ENCODE results near the gene PLEK. TPM values are rescaled to one million over a fixed set of nuclear protein-coding genes. Genes with fewer than 3 reads are reported as not detected.

Gene PLEK
- total RNA-seq, 1 experiment from 2014 or later = 0.13 TPM

GRCh38 chr2:68404893-68405799, 40.1 kb downstream of the PLEK start:
- TF ChIP-seq SIN3A (IDR thresholded peaks at IDR 0.05; ENCODE audit: borderline replicate concordance, insufficient read depth, low read depth, low read length) = no peak
- TF ChIP-seq REST (IDR thresholded peaks at IDR 0.05; ENCODE audit: insufficient read depth in 1 of 2, low read depth in 2 of 2, low read length in 1 of 2) = no peak
- no peak for TF ChIP-seq POLR2AphosphoS5 (IDR thresholded peaks at IDR 0.05; ENCODE audit: low read depth, low read length)
- TF ChIP-seq TCF7L2 (IDR thresholded peaks at IDR 0.05; ENCODE audit: low read depth, low read length) = no peak
- TF ChIP-seq CTCF (IDR thresholded peaks at IDR 0.05) = no peak
- intact Hi-C loops (cut with micrococcal nuclease; ENCODE audit: unreplicated experiment) = no loop called here
- in situ Hi-C loops (cut with HindIII; ENCODE audit: low pct_unique_long_range_greater_than_20kb, low sequenced_read_pairs) = no loop called here
- no TSS peak for BruUV-seq (replicated peaks)
- H3K27me3 ChIP-seq (ENCODE audit: control insufficient read depth, insufficient read depth, low read length) = peaks cover 9% of the 10 kb centered on the region; the same call in 1 of the 2 replicates
- POLR2A ChIA-PET = no interaction called here
- CTCF ChIA-PET = no interaction called here
- no peak overlapping the region for H3K4me3 ChIP-seq (ENCODE audit: low read depth in 2 of 2, low read length in 2 of 2)
- no peak for ATAC-seq
- no peaks in the 10 kb centered on the region for H3K36me3 ChIP-seq (ENCODE audit: control insufficient read depth, insufficient read depth, low read length)
- H3K4me1 ChIP-seq (ENCODE audit: control insufficient read depth, insufficient read depth, low read length) = no peaks in the 10 kb centered on the region
- no peaks in the 10 kb centered on the region for H3K9me3 ChIP-seq (ENCODE audit: control insufficient read depth, insufficient read depth, low read depth, low read length)
- H3K27ac ChIP-seq (ENCODE audit: low read length) = no peak overlapping the region
- no peak for DNase-seq (ENCODE audit: low read depth, low spot score)

GRCh38 chr2:68411397-68412126, 46.5 kb downstream of the PLEK start:
- Histone ChIP-seq H3K4me1 (ENCODE audit: control insufficient read depth, insufficient read depth, low read length) (no peaks in the 10 kb centered on the region), H3K4me3 (ENCODE audit: low read depth in 2 of 2, low read length in 2 of 2) (no peak overlapping the region), H3K27ac (ENCODE audit: low read length) (no peak overlapping the region), H3K36me3 (ENCODE audit: control insufficient read depth, insufficient read depth, low read length) (no peaks in the 10 kb centered on the region), H3K27me3 (ENCODE audit: control insufficient read depth, insufficient read depth, low read length) (0 out of 2 replicates have a peak, but pooled peaks cover 2% of the 10 kb centered on the region), H3K9me3 (ENCODE audit: control insufficient read depth, insufficient read depth, low read depth, low read length) (no peaks in the 10 kb centered on the region)
- POLR2A ChIA-PET = no interaction called here
- TF ChIP-seq TCF7L2 (IDR thresholded peaks at IDR 0.05; ENCODE audit: low read depth, low read length) (no peak), POLR2AphosphoS5 (IDR thresholded peaks at IDR 0.05; ENCODE audit: low read depth, low read length) (no peak), CTCF (IDR thresholded peaks at IDR 0.05) (no peak), SIN3A (IDR thresholded peaks at IDR 0.05; ENCODE audit: borderline replicate concordance, insufficient read depth, low read depth, low read length) (no peak), REST (IDR thresholded peaks at IDR 0.05; ENCODE audit: insufficient read depth in 1 of 2, low read depth in 2 of 2, low read length in 1 of 2) (no peak)
- intact Hi-C loops (cut with micrococcal nuclease; ENCODE audit: unreplicated experiment) = no loop called here
- no peak for ATAC-seq
- no TSS peak for BruUV-seq (replicated peaks)
- CTCF ChIA-PET = no interaction called here
- no peak for DNase-seq (ENCODE audit: low read depth, low spot score)
- in situ Hi-C loops (cut with HindIII; ENCODE audit: low pct_unique_long_range_greater_than_20kb, low sequenced_read_pairs) = no loop called here
